Sigmoid colon (tissue), 4 donors: ENCODE results near the gene GINS2.

Experiments
- CTCF ChIP-seq, 4 experiments: fragments of 450-650 bp in 3 of 4; fragments of 200-600 bp in 1 of 4; IDR thresholded peaks; one replicate each; pipeline ENCODE4 v1.5.1; 2016 to 2019; ENCODE audit warnings: antibody characterized with exemption in 4 of 4, mild to moderate bottlenecking in 3 of 4, moderate library complexity in 2 of 4
- POLR2AphosphoS5 ChIP-seq, 4 donors: sonication (generic); formaldehyde crosslinking; IDR thresholded peaks; one replicate each; pipeline ENCODE4 v1.6.1; 2017; ENCODE audit warnings: antibody characterized with exemption in 4 of 4

DNA sequence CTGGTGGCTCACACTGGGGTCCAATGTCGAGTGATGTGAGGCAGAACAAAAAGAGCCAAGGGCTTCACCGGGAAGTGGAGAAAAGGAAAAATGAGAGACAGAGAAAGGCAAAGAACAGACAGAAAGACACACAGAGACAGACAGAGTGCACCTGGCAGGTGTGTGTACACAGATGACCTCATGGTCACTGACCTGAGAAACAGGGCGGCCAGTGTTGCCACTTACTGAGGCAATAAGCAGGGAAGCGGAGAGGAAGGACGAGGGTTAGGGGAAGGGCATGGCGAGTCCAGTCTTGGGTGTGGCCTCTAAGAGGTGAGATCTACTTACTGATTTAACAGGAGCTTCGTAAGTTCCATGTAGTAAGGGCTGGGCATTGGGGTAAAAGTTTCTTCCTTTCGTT lies 7.5 kb downstream of the GINS2 start:
- no peak for TF ChIP-seq CTCF (IDR thresholded peaks at IDR 0.05)
- TF ChIP-seq POLR2AphosphoS5 (IDR thresholded peaks at IDR 0.05) = no peak
